GM18867 (cell line): ENCODE measurements around the gene DLX6.
A peak's percentile ranks its signal among the peaks of the same experiment; 100 is the strongest.
"Not testable (repeated sequence)": the region's sequence is repeated elsewhere in the genome, so short reads cannot be mapped to it uniquely, and the experiment has no call there.

Experiments used
- ATAC-seq: cut with Tn5 transposase; IDR thresholded peaks from one replicate; pipeline ENCODE4 v1.9.1; 2021; ENCODE audit warnings: mild to moderate bottlenecking, moderate library complexity; ENCODE audit not compliant: unreplicated experiment

The DLX6 gene

DNA sequence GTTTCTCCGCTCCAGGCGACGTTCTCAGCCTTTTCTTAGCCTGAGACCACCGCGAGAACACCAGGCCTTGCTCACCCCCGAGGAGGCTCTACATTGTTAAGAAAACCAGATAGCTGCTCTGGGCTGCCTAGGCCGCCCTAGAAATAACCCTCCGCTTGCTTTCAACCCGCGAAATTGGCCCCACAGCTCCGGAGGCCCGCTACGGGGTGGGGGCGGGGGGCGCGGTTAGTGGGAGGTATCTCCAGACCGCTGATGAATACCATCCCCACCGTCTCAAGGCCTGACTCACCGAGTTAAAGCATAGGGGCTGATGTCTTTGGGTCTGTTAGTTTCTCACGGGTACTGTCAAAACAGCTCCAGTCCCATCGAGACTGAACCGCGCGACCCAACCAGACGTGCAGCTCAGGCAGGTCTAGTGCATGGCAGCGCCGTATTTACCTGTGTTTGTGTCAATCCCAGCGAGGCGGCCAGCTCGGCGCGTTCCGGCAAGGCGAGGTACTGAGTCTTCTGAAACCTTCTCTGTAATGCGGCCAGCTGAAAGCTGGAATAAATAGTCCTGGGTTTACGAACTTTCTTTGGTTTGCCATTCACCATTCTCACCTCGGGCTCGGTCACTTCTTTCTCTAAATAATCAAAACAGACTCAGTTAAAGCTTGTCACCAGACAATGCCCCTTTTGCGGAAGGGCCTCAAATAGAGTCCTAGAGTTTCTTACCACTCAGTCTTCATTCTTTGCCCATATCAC, 16.6 kb downstream of the DLX6 start:
- ATAC-seq: no peak

DNA sequence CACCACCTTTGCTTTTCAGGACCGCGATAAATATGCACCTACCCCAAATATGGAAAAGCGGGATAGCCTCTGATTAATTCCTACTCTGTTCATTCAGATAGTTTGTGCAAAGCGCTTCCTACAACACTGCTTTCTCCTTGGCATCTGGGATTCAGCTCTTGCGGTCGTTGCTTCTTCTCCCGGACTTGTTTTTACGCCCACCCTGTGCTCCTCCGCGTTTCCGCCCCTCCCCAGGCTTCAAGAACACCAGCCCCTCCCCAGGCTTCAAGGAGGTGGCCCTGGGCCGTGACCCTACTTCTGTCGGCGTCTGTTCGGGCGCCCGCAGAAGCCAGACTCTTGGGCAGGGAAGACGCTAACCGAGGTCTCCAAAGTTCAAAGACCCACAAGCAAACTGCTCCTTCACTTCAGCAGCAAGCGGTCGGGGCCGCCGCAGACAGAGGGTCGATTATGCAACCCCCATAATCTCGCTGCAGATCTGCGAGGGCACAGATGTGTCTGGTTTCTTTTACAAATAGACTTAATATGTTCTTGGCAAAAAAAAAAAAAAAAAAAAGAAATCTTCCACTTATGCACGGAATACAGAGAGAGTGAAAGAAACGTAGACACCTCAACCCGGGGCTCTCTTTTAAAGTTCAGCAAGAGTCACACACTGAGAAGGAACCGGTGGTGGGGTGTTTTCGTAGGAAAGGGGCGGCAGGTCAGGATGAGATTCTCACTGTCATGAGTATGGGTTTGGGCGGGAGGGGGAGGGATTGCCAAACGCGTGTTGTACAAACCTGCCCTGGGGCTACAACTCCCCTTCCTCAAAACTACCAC, 17.3 kb downstream of the DLX6 start:
- no peak for ATAC-seq

- no peak for ATAC-seq
Measured at GRCh38 chr7:97024209-97025129, 19.1 kb downstream of the DLX6 start, which contains the start of gene DLX5. Gene DLX5 (minus strand): TSS chr7:97024831. CDS start chr7:97024623, 208 bp downstream.

- ATAC-seq: no peak
Measured at GRCh38 chr7:97025130-97025499, 19.8 kb downstream of the DLX6 start.

GRCh38 chr7:97025983-97026714, 20.8 kb downstream of the DLX6 start:
- no peak for ATAC-seq

- no peak for ATAC-seq
Measured at GRCh38 chr7:97026715-97027426, 21.5 kb downstream of the DLX6 start.

GRCh38 chr7:97027427-97028234, 22.3 kb downstream of the DLX6 start:
- ATAC-seq: peak; percentile 95

- not testable (repeated sequence) for ATAC-seq
Measured at GRCh38 chr7:97034213-97034852, 29.0 kb downstream of the DLX6 start.

GRCh38 chr7:97039374-97040065, 34.2 kb downstream of the DLX6 start:
- no peak for ATAC-seq

GRCh38 chr7:97043281-97043680, 37.9 kb downstream of the DLX6 start:
- no peak for ATAC-seq
